Effector CD4-positive, alpha-beta T cell (primary cell): ENCODE results near the gene VASP.
A peak's percentile ranks its signal among the peaks of the same experiment; 100 is the strongest.

ENCODE experiments used
- DNase-seq: peaks from one replicate; pipeline ENCODE4 v3.0.0-alpha.2; 2020

The VASP gene

GRCh38 chr19:45515807-45516401 is 8.6 kb downstream of the VASP start:
- no peak for DNase-seq

- no peak for DNase-seq
Measured at GRCh38 chr19:45517238-45517637, 10.0 kb downstream of the VASP start.

DNA sequence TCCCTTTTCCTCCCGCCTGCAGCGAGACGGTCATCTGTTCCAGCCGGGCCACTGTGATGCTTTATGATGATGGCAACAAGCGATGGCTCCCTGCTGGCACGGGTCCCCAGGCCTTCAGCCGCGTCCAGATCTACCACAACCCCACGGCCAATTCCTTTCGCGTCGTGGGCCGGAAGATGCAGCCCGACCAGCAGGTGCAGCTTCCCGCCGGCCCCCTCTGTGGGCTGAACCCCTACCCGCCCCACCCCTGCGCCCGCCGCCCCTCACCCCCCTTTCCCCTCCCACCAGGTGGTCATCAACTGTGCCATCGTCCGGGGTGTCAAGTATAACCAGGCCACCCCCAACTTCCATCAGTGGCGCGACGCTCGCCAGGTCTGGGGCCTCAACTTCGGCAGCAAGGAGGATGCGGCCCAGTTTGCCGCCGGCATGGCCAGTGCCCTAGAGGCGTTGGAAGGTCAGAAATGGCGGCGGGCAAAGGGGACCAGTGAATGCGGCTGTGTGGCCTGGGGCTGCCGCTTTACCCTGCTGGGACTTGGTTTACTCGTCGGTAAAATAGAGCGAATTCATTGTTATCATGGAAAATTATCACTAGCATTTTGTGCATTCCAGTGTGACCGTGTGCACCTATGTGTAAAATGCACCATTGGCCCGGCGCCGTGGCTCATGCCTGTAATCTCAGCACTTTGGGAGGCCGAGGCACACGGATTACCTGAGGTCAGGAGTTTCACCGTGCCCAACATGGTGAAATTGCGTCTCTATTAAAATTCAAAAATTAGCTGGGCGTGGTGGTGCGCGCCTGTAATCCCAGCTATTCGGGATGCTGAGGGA is 10.6 kb downstream of the VASP start:
- DNase-seq = no peak

DNA sequence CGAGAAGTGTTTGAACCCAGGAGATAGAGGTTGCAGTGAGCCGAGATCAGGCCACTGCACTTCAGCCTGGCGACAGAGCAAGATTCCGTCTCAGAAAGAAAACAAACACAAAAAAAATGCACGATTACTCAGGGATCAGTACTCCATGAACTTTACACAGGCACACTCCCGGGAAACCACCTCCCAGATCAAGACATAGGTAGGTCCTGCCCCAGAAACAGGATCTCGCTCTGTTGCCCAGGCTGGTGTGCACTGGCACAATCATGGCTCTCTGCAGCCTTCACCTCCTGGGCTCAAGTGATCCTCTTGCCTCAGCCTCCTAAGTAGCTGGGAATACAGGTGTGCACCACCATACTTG is 11.2 kb downstream of the VASP start:
- DNase-seq = no peak

DNA sequence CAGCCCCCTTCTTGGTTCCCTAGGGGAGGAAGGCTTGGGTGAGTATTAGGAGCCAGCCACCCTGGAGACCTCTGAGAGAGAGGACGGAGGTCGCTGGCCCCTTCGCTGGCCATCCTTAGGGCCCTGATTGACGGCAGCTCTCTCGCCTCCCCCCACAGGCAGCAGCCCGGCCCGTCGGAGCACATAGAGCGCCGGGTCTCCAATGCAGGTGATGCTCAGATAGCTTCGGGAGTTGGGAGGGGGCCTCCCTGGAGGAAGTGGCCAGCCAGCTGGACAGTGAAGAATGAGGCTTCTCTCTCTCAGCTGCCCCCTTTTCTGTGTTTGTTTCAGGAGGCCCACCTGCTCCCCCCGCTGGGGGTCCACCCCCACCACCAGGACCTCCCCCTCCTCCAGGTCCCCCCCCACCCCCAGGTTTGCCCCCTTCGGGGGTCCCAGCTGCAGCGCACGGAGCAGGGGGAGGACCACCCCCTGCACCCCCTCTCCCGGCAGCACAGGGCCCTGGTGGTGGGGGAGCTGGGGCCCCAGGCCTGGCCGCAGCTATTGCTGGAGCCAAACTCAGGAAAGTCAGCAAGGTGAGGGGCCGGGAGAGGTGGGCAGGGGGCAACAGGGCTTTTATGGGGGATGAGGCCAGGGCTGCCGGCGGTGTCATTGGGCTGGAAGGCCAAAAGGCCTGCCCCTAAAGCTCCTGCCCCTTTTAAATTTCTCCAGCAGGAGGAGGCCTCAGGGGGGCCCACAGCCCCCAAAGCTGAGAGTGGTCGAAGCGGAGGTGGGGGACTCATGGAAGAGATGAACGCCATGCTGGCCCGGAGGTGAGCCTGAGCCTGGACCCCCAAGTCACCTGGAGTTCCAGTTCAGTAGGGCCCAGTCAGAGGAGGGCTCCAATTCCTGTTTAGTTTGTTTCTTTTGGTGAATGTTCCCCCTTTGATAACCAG is 15.0 kb downstream of the VASP start:
- DNase-seq = no peak

DNA sequence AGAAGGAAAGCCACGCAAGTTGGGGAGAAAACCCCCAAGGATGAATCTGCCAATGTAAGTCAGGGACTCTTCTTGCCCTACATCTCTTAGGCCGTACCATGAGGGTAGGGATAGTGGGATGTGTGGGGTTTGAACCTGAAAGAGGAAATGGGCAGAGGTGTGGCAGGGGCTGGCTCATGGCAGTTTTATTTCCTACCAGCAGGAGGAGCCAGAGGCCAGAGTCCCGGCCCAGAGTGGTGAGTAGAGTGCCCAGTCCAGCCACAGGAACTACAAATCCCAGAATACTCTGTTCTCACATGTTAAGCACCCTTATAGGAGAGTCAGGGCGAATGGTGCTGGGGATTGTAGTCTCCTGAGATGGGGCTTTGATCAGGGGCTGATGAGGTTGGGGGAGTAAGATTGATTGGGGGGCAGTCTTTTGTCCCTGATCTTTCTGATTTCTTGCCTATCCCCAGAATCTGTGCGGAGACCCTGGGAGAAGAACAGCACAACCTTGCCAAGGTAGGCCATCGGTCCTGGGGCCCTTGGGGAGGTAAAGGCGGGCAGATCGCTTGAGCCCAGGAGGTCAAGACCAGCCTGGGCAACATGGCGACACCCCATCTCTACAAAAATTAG is 16.5 kb downstream of the VASP start:
- peak; percentile 62 for DNase-seq

- no peak for DNase-seq
Measured at GRCh38 chr19:45524575-45525129, 17.4 kb downstream of the VASP start.

- DNase-seq = no peak
Measured at GRCh38 chr19:45526143-45526542, 18.9 kb downstream of the VASP start.

DNA sequence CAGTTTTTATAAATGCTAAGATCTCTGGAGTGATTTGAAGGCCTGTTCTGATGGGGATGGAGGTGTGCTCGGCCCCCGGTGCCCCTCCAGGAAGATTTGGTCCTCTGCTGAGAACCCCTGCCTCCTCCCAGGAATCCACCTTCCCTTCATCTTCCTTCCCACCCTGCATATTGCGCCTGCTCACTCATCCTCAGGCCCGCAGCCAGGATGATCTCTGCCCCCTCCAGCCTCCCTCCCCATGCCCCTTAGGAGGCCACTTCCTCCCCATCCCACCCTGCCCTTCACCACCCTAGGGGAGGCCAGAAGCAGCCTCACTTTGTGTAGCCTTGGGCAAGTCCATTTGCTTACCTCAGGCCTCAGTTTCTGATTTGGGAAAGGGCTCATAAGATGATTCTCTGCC is 19.7 kb downstream of the VASP start:
- DNase-seq = no peak

GRCh38 chr19:45527731-45528130 is 20.5 kb downstream of the VASP start:
- no peak for DNase-seq

DNA sequence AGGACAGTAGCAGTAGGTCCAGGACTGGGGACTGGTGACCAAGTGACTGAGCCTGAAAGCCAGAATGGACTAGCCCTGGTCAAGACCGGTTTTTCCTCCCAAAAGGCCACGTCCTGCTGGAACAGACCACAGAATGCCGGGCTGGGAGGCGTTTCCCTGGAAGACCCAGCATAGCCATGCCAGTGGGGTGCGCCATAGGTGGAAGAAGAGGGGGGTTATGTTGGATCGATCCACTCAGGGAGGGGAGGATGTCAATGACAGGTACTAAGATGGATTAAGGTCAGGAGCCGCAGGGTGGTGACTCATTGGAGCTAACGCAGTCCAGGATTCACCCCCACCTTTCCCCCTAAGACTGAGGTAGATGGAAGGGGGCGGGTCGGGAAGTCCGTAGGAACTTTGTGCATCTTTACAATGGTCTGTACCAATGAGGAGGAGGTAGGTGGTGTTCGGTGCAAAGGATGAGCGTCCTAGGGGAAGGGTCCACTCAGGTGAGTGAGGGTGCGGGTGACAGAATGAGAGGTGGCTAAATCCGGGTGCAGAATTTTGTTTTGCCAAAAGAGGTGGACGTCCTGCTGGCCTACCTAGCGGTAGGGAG is 21.0 kb downstream of the VASP start:
- DNase-seq = no peak

DNA sequence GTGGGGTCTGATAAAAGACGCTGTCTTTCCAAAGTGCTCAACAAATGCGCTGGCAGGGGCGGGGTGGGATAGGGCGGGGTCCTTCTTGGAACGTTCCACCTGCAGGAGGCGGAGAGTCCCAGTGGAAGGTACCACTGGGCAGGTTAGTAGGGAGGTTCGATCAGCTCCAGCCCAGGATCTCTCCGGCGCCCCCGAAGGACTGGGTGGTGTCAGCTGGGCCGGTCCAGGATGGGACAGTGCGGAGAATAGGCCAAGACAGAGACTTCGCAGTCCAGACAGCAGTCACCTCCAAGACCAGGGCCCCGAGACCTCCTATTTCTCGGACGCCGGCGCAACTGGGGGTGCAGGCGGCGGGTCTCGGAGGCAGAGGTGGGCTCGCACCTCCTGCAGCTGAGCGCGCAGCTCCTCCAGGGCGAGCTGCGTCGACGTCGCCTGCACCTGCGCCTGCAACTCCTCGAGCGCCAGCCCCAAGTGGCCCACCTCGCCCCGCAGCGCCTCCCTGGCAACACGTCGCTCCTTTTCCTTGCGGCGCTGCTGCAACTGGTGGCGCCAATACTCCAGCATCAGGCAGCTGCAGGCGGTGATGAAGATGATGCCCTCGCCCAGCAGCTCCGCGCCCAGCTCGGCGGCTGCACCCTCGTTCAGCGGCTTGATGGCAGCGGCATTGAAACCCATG is 21.6 kb downstream of the VASP start:
- no peak for DNase-seq

GRCh38 chr19:45529420-45529785 is 22.1 kb downstream of the VASP start:
- DNase-seq = no peak

DNA sequence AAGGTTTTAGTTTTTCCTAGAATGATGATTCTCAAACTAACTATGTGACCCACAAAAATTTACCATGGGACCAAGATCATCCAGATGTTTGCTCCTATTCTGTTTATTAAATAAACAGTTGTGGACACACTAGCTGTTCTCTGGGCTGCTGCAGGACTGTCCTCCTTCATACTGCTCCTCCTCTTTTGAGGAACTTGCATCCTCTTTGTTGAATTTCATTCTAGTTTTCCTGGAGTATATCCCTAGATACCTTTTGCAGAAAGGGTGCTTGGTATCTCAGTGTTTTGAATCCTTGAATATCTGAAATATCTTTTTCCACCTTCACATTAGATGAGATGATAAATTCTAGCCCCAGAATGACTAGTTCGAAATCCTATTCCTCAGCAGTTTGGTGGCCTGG is 24.1 kb downstream of the VASP start:
- no peak for DNase-seq

DNA sequence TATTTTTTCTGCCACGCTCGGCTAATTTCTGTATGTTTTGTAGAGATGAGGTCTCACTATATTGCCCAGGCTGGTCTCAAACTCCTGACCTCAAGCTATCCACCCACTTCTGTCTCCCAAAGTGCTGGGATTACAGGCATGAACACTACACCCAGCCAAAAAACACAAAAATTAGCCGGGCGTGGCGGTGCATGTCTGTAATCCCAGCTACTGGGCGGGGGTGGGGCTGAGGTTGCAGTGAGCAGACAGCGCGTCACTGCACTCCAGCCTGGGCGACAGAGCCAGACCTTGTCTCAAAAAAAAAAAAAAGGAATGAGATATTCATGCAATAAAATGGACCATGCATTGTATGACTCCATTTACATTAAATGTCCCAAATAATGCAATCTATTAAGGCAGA is 32.2 kb downstream of the VASP start:
- DNase-seq = no peak

GRCh38 chr19:45542234-45542668 is 35.0 kb downstream of the VASP start:
- no peak for DNase-seq

GRCh38 chr19:45547211-45547770 is 40.0 kb downstream of the VASP start:
- DNase-seq = no peak

GRCh38 chr19:45547965-45548609 is 40.8 kb downstream of the VASP start:
- DNase-seq = no peak

- no peak for DNase-seq
Measured at GRCh38 chr19:45553464-45553863, 46.2 kb downstream of the VASP start.

DNA sequence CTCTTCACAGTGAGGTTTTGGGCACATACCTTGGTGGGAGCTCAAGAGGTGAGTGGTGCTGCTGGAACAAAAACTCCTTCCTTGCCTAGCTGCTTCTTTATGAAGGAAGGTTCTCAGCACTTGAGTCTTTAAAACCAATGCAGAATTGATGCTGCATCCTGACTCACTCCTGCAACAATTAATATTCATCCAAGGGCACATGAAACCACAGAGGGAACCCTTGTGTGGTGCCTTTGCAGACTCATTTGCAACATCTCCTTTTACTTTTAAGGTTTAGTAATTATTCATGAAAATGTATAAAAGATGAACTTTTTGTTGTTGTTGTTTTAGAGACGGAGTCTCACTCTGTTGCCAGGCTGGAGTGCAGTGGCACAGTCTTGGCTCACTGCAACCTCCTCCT is 47.2 kb downstream of the VASP start:
- DNase-seq = no peak

GRCh38 chr19:45556835-45557234 is 49.6 kb downstream of the VASP start:
- no peak for DNase-seq
